G401.6 (cell line): ENCODE data around the gene MPPED1.

Source experiments
- FAIRE-seq: peaks from 2 replicates; lab custom pipeline; 2012; peaks lifted over from hg19 to GRCh38; lab: Jason Lieb, UNC

Gene MPPED1

GRCh38 chr22:43449205-43449830 is 37.5 kb downstream of the MPPED1 start:
- no peak for FAIRE-seq

- FAIRE-seq, result no peak
Observed at GRCh38 chr22:43449831-43450225, 38.0 kb downstream of the MPPED1 start.

DNA sequence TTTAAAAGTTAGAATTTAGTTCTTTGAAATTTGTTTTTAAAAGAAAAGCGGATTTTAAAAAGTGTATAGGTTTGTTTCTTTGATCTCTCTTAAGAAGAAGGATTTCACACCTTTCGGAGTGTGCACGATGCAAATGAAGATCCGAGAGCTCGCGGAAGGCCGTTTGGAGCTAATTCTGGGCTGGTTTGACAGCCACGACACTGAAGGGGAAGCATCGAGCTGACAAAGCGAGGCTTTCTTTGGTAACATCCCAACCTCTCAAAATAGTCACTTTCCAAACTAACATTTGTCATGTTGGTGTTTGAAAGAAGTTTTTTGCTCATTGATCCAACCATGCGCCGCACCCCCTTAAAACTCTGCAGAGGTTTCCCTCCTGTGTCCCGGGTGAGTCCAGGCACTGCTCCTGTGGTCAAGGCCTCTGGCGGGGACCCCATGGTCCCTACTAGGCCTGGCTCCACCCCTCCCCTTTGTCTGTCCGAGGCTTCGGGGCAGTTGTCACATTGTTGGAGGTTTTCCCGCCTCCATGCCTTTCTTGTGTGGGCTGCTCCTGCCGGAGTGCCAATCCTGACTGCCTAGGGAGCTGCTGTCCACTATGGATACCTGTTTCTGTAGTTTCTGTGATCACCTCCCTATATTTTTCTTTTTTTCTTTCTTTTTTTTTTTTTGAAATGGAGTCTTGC is 39.7 kb downstream of the MPPED1 start:
- FAIRE-seq, result no peak

- no peak for FAIRE-seq
Observed at GRCh38 chr22:43455846-43456245, 44.0 kb downstream of the MPPED1 start.

GRCh38 chr22:43457002-43457401 is 45.2 kb downstream of the MPPED1 start:
- no peak for FAIRE-seq

- FAIRE-seq, result no peak
Observed at GRCh38 chr22:43462701-43463100, 50.9 kb downstream of the MPPED1 start.

DNA sequence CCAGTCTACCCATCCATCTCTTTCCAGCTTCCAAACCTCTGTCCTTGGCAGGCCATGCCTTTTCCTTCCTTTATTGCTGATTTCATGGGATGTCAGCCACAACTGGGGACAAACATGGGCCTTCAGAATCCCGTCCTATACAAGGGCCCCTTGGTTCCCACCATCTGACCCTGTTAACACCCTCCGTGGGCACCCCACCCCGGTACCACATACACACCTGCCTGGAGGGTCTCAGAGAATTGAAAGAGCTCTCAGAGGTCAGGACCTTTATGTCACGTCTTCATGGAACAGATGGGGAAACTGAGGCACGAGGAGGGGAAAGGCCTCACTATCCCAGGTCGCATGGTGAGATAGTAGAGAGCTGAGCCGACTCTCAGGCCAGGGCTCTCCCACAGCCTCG is 53.0 kb downstream of the MPPED1 start:
- no peak for FAIRE-seq

DNA sequence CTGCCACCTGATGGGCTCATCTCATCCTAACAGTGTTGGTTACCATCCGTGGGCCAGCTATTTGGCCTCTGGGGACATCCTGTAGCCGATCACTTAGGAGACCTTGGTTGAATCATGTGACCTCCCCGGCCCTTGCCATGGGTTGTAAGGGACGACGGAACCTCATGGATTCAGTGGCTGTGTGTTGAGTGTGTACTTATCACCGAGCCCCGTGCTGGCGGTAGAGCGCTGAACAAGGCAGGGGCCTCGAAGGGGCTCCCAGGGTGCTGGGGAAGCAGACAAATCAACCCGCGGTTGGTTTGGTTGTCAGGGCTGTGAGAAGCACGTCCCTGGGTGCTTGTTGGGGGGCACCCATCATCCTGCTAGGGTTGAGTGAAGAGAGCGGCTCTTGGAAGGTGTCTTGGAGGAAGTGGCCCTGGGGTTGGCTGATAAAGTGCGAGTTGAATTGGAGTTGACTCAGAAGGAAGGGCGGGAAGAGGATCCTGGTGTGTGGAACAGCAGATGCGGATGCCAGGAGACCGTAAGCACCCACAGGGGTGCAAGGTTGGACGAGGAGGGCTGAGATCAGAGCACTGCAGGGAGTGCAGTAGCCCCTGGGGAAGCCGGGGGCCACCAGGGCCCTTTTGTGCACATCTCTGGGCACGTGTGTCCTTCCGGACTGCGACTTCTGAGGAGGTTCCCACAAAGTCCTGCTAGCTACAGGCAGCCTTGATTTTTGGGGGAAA is 53.6 kb downstream of the MPPED1 start:
- FAIRE-seq, result no peak

DNA sequence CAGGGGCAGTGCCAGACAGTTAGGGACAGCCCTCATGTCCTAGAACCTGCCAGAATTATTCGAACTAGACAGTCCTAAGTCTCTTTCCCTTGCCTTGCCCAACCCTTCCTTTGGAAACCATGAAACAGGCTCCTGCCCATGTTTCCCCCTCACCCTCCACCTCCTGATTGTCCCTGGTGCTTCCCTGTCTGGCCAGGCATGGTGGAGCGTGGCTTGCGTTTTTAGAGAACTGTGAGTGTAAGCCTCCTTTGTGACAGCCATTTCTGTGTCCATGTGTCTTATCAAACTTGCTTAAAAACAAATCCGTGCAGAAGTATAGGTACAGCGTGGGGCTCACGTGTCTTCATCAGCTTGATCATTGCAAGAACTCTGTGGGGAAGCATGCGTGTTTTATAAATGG is 54.9 kb downstream of the MPPED1 start:
- FAIRE-seq, result no peak

- no peak for FAIRE-seq
Observed at GRCh38 chr22:43467216-43467940, 55.6 kb downstream of the MPPED1 start.

- FAIRE-seq, result no peak
Observed at GRCh38 chr22:43470253-43470652, 58.4 kb downstream of the MPPED1 start.

DNA sequence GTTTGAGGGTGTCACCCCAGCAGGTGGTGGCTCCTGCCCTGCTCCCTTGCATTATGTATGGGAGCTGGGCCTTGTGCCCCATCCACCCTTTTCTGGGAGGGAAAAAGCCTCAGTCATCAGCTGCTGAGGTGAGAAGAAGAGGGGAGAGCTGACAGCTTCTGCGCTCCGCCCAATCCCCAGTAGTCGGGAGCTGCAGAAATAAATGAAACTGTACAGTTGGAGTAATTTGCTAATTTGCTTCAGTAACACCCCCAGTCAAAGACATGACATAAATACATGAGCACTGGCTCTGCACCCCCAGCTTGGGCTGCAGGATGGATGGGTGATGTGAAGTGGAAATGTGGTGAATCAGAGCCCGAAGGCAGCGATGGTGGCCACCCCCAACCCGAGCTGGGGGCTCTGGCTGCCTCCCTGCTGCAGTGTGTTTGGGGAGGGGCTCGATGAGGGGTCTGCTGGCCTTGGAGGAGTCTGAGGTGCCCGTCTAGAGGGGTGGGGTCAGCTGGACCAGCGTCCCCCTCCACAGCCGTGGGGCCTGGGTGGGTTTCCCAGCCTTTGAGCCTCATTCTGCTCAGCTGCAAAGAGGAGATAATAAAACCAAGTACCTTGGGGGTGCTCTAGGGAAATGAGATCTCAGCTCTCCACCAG is 59.2 kb downstream of the MPPED1 start:
- FAIRE-seq, result no peak

- FAIRE-seq, result no peak
Observed at GRCh38 chr22:43471606-43472135, 59.9 kb downstream of the MPPED1 start.

- no peak for FAIRE-seq
Observed at GRCh38 chr22:43473031-43473430, 61.2 kb downstream of the MPPED1 start.

DNA sequence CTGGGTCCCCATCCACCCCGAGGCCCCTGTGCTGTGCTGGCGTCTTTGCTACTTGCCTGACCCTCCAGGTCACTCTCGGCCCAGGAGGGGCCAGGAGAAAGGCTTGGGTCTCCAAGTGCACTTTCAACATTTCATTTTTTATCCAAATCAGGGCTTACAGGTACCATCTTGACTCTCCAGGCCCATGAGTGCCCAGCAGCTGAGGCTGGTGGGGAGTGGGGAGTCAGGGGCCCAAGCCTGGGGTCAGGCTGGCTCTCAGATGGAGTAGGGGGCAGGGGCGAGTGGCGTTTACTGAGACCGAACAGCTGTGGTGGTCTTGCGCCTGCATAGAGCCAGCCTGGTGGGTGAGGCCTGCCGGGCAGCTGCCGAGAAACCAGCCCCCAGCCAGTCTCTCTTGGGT is 61.6 kb downstream of the MPPED1 start:
- FAIRE-seq, result no peak

DNA sequence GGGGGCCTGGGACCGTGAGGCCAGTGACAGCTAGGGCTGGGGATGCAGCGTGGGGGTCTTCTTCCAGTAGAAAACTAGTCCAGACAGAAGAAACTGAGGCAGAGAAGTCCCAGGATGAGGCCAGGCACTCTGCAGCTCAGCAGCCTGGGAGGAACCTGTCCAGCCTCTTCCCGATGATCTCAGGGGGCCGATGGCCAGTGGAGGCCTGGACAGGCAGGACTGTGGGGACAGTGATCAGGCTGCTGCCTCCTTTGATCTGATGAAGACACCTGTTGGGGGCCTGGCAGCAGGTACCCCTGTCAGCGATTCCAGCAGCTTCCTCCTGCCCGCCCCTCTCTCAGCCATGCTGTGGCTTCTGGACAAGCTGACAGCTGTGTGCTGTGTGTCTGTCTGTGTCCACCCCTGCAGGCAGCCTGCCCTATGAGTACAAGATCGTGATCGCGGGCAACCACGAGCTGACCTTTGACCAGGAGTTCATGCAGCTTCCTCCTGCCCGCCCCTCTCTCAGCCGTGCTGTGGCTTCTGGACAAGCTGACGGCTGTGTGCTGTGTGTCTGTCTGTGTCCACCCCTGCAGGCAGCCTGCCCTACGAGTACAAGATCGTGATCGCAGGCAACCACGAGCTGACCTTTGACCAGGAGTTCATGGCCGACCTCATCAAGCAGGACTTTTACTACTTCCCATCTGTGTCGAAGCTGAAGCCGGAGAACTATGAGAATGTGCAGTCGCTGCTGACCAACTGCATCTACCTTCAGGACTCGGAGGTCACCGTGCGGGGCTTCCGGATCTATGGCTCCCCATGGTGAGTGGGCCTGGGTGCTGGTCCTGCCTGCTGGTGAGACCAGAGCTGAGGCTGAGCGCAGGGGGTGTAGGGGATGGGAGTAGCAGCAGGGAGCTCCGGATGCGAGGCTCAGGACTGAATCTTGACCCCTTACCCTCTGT is 62.6 kb downstream of the MPPED1 start:
- FAIRE-seq, result no peak

- no peak for FAIRE-seq
Observed at GRCh38 chr22:43475549-43476076, 63.8 kb downstream of the MPPED1 start.

DNA sequence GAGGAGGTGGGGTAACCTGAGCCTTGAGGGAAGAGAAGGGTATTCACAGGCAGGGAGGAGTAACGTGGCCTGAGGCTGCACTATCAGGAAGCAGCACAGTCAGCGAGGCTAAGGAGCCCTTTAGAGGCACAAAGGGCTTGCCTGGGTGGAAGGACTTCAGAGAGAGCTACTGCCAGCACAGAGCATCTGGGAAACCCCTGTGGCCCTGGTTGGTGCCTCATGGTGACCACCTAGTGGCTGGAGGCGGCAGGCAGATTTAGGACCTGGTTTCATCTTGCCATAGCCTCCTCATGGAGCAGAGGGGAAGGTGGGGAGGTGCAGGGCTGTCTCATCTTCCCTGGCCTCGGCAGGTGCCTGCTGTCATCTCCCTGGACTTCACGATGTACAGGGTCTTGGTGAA is 64.5 kb downstream of the MPPED1 start:
- no peak for FAIRE-seq

DNA sequence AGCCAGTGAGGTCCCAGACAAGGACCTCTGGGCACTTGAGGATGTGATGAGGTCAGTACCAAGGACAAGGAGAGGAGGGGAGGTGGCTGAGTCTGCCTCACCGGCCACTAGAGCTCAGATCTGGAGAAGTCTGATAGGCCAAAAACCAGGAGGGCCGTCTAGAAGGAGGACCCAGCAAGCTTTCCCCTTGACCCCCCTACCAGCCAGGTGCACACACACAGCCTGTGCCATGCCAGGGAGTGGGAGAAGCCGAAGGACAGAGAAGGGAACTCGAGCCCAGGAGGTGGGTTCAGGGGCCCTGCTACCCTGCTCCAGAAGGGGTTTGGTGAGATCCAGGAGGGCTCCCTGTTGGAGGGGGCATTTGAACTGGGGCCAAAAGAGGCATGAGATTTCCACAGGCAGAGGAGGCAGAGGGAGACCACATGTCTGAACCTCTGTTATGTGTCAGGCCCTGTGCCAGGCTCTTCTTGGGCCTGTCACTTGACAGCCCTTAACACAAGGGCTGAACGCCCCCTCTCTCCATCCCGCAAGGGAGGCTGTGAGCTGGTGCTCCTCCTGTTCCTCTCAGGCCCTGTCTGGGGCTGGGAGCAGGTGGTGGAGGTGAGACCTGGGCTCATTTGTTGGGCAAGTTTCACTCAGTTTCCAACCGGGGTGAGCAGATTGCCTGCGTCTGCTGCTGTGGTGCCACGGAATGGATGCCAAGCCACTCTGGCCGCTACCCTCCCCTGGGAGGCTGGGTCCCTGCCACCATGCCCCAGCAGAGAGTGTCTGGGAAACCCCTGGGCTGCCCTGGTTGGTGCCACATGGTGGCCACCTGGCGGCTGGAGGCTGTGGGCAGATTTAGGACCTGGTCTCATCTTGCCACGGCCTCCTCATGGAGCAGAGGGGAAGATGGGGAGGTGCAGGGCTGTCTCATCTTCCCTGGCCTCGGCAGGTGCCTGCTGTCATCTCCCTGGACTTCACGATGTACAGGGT is 65.2 kb downstream of the MPPED1 start:
- FAIRE-seq, result no peak

DNA sequence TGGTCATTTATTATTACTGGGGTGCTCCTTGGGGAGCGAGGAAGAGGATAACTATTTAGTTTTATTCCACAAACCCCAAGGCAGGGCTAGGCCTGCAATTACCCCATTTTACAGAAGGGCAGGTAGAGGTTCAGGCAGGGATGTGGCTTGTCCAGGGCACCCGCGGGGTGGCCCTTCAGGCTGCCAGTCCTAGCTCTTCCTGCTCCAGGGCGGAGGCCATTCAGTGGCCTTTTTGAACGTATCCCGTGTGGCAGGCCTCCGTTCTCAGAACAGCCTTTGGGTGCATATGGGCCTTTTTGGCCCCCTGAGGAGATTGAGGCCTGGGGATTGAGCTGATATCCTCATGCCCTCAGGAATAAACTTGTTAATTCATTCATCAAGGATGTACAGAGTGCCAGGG is 66.2 kb downstream of the MPPED1 start:
- FAIRE-seq, result no peak
